Thymus (tissue), 11 donors: ENCODE results near the gene CLTCL1. TPM values are rescaled to one million over a fixed set of nuclear protein-coding genes. Genes with fewer than 3 reads are reported as not detected.
A peak's percentile ranks its signal among the peaks of the same experiment; 100 is the strongest.

Experiments
- DNase-seq, 9 donors: peaks; one replicate each; pipeline ENCODE4 v3.0.0-alpha.2; 2013; ENCODE audit warnings: low spot score in 9 of 9, low read depth in 6 of 9, missing footprints in 1 of 9
- H3K27ac ChIP-seq, 2 donors: one replicate each; pipeline ENCODE4 v1.5.1; 2013; ENCODE audit warnings: control low read depth in 1 of 2, low read depth in 1 of 2, low read length in 1 of 2, mild to moderate bottlenecking in 1 of 2, moderate library complexity in 1 of 2
- H3K27me3 ChIP-seq, 2 donors: one replicate each; pipeline ENCODE4 v1.5.1; 2013; ENCODE audit warnings: low read length in 1 of 2; ENCODE audit not compliant: control insufficient read depth in 2 of 2, insufficient read depth in 1 of 2
- H3K36me3 ChIP-seq, 2 donors: one replicate each; pipeline ENCODE4 v1.5.1; 2013; ENCODE audit warnings: low read length in 1 of 2, mild to moderate bottlenecking in 1 of 2, moderate library complexity in 1 of 2; ENCODE audit not compliant: control insufficient read depth in 2 of 2, insufficient read depth in 2 of 2
- H3K4me1 ChIP-seq, 2 donors: one replicate each; pipeline ENCODE4 v1.5.1; 2013; ENCODE audit warnings: low read length in 2 of 2; ENCODE audit not compliant: control insufficient read depth in 2 of 2, insufficient read depth in 2 of 2
- H3K4me3 ChIP-seq, 2 donors: one replicate each; pipeline ENCODE4 v1.5.1; 2013; ENCODE audit warnings: low read length in 2 of 2, control low read depth in 1 of 2, mild to moderate bottlenecking in 1 of 2
- H3K9me3 ChIP-seq, 2 donors: one replicate each; pipeline ENCODE4 v1.5.1; 2013; ENCODE audit warnings: low read length in 1 of 2, mild to moderate bottlenecking in 1 of 2; ENCODE audit not compliant: control insufficient read depth in 2 of 2, insufficient read depth in 1 of 2
- WGBS: extraction: QIAGEN DNeasy Blood & Tissue Kit; methylation state at CpG from one replicate; pipeline ENCODE4 v1.1.7; 2013; 5-methylcytosine and 5-hydroxymethylcytosine counted together
- polyA plus RNA-seq: library from polyadenylated mRNA; stranded (reverse); fragments of 200-250 nt; gene quantifications from one replicate; pipeline ENCODE4 v1.2.3, GENCODE V29; 2013
- total RNA-seq: library from RNA; stranded (reverse); fragments of 120-200 nt; gene quantifications from one replicate; pipeline ENCODE4 v1.2.4, GENCODE V29; 2013
- donor health status: healthy.

The CLTCL1 gene
- total and polyA plus RNA-seq, 2 donors: 9.5 to 30.4 TPM

DNA sequence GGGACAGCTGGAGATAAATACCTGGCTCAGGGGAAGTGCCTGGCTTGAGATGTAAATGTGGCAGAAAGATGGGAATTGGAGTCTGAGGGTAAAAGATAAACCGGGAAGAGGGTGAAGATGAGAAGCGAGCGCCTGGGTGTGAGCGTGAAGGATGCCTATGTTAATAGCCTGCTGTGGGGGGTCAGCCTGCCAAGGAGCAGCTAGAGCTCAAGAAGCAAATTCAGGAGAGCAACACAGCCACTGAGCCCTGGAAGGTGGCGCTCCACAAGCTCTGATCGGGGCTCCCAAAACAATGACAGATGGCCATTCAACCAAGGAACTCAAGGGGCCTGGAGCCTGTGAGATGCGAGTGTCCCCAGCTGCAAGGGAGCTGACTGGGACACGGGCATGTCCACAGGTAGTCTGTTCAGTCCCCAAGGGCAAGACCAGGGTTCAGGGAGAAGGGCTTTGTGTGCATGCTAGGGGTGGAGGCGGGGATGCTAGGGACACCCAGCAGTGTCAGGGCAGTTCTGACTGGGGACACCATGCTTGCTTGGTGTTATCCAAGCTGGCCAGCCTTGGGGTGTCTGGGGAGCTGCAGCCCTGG lies 144.2 kb downstream of the CLTCL1 start:
- Histone ChIP-seq H3K4me3 (no peak overlapping the region), H3K27ac (no peak overlapping the region), H3K4me1 (peaks cover 10 to 18% of the 10 kb centered on the region in 2 donors), H3K36me3 (peaks cover 2 to 3% of the 10 kb centered on the region in 2 donors), H3K27me3 (peaks cover 57 to 59% of the 10 kb centered on the region in 2 donors), H3K9me3 (peaks cover 5 to 15% of the 10 kb centered on the region in 2 donors)
- DNase-seq: no peak
- 45% methylated on average over 9 of the region's 9 CpGs for WGBS

DNA sequence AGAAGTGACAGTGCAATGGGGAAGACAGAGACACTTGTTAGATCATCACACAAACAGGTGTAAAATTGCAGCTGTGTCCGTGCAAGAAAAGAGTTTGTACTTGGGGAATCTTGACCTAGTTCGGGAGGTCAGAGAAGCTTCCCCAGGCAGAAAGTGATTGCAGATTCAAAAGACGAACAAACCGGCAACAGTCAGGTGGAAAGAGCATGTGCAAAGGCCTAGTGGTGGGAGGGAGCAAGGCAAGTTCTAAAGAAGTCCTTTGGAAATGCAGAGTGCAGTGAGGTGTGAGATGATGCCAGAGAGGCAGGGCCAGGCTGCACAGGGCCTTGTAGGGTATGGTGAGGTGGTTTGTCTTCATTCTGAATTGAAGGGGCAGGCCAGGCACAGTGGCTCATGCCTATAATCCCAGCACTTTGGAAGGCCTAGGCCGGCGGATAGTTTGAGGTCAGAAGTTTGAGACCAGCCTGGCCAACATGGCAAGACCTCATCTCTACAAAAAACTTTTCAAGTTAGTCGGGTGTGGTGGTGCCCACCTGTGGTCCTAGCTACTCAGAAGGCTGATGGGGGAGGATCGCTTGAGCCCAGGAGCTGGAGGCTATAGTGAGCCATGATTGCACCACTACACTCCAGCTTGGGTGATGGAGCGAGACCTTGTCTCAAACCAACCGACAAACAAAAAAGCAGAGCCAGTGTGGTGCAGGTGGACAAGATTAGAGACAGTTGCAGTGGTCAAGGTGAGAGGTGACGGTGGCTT lies 145.1 kb downstream of the CLTCL1 start:
- H3K9me3 ChIP-seq: peaks cover 2 to 12% of the 10 kb centered on the region in 2 donors
- peaks cover 11% of the 10 kb centered on the region in 2 donors for H3K36me3 ChIP-seq
- DNase-seq: no peak
- H3K27ac ChIP-seq: no peak overlapping the region
- peaks cover 48 to 51% of the 10 kb centered on the region in 2 donors for H3K27me3 ChIP-seq
- H3K4me3 ChIP-seq: no peak overlapping the region
- WGBS: 94% methylated on average over 11 of the region's 11 CpGs
- H3K4me1 ChIP-seq: peaks cover 10 to 18% of the 10 kb centered on the region in 2 donors

DNA sequence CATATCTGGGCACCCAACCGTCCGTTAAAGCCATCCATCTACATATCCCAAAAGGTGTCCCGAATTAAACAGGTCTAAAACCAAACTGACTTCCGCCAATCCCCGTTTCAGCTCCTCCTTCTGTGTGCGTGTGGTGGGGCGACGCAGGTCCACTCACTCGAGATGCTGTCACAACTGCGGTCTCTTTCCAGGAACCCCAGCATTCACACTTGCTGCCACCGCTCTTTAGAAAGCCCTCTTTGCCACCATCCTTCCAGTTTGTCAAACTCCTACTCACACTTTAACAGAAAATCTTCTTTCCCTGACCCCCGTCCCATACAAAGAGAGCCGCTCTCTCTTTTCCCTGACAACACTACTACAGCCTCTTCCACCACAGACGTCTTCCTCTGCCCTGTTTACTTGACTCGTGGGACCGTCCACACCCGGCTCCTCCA lies 147.5 kb downstream of the CLTCL1 start:
- H3K4me3 ChIP-seq: peak overlapping the region; percentile 74 to 96
- DNase-seq: peak in 1 of 9 donors; percentile 25
- H3K27me3 ChIP-seq: peaks cover 27 to 31% of the 10 kb centered on the region in 2 donors
- H3K27ac ChIP-seq: peak overlapping the region; percentile 66 to 81
- WGBS: 4% methylated on average over 17 of the region's 17 CpGs
- H3K9me3 ChIP-seq: peaks cover 0 to 5% of the 10 kb centered on the region in 2 donors
- H3K4me1 ChIP-seq: peaks cover 10% of the 10 kb centered on the region in 2 donors
- peaks cover 35% of the 10 kb centered on the region in 2 donors for H3K36me3 ChIP-seq

DNA sequence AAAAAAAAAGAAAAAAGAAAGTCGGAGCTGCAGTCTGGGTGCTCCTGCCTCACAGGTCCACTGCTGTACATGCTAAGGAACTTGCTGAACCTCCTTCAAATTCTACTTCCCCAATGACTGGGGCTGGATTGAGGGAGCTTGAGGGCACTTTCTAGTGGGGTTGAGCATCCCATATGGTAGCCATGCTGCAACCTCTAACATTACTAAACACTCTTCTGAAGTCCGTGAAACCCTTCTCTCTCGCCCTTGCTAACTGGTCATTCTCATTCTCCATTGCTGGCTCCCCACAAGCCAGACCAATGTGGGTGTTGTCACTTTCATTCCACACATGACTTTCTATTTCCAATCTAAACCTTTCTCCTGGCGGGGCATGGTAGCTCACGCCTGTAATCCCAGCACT lies 148.3 kb downstream of the CLTCL1 start:
- Histone ChIP-seq H3K27me3 (peaks cover 19 to 24% of the 10 kb centered on the region in 2 donors), H3K27ac (no peak overlapping the region), H3K4me1 (peaks cover 10% of the 10 kb centered on the region in 2 donors), H3K4me3 (no peak overlapping the region), H3K9me3 (no peaks in the 10 kb centered on the region), H3K36me3 (peaks cover 43% of the 10 kb centered on the region in 2 donors)
- DNase-seq: no peak
- WGBS: 97% methylated on average over 5 of the region's 5 CpGs

GRCh38 chr22:19142394-19142793 lies 149.1 kb downstream of the CLTCL1 start:
- H3K4me1 ChIP-seq: peaks cover 10% of the 10 kb centered on the region in 2 donors
- DNase-seq: no peak
- no peak overlapping the region for H3K4me3 ChIP-seq
- H3K9me3 ChIP-seq: no peaks in the 10 kb centered on the region
- peaks cover 11 to 15% of the 10 kb centered on the region in 2 donors for H3K27me3 ChIP-seq
- 98% methylated on average over 9 of the region's 9 CpGs for WGBS
- H3K36me3 ChIP-seq: peaks cover 51% of the 10 kb centered on the region in 2 donors
- H3K27ac ChIP-seq: no peak overlapping the region

DNA sequence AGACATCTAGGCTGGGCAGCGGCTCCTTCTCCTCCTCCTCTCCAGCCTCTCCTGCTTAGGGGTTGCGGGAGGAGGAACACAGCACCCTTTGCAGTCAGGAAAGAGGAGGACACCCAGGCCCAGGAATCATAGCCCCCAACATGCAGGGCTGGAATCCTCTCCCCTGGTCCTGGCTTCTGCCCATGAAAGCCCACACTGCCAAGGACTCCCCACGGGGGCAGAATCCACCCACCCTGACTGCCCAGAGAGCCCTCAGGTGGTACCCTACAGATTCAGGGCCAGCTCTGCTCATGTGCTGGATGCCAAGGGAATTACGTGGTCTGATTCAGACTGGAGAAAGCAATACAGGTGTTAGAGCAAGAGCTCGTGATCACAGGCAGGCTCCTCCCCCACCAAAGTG lies 151.5 kb downstream of the CLTCL1 start:
- Histone ChIP-seq H3K27ac (no peak overlapping the region), H3K9me3 (no peaks in the 10 kb centered on the region), H3K36me3 (peaks cover 62 to 73% of the 10 kb centered on the region in 2 donors), H3K4me3 (no peak overlapping the region), H3K27me3 (no peaks in the 10 kb centered on the region), H3K4me1 (peaks cover 10% of the 10 kb centered on the region in 2 donors)
- WGBS: 96% methylated on average over 5 of the region's 5 CpGs
- DNase-seq: no peak

DNA sequence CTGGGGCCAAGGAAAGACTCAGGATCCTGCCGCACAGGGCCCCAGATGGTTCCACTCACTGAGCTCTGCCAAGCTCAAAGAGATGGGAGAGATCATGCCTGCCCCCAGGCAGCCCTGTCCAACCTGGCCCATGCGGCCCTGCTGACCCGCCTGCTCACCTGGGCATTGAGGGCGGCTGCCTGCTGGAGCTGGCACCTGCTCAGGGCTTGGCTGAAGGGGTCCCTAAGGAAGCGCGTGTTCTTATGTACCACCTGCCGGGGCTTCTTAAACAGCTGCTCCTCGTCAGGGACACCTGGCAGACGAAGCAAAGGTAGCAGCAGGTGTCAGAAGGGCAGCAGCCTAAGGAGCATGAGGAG lies 152.5 kb downstream of the CLTCL1 start:
- 97% methylated on average over 9 of the region's 9 CpGs for WGBS
- no peaks in the 10 kb centered on the region for H3K27me3 ChIP-seq
- H3K9me3 ChIP-seq: no peaks in the 10 kb centered on the region
- no peak overlapping the region for H3K4me3 ChIP-seq
- H3K4me1 ChIP-seq: peaks cover 9% of the 10 kb centered on the region in 2 donors
- peaks cover 72 to 83% of the 10 kb centered on the region in 2 donors for H3K36me3 ChIP-seq
- H3K27ac ChIP-seq: peak overlapping the region in 1 of 2 donors; percentile 8
- no peak for DNase-seq

- Histone ChIP-seq H3K9me3 (no peaks in the 10 kb centered on the region), H3K27ac (peak overlapping the region in 1 of 2 donors; percentile 8), H3K4me1 (peaks cover 3 to 4% of the 10 kb centered on the region in 2 donors), H3K4me3 (no peak overlapping the region), H3K27me3 (no peaks in the 10 kb centered on the region), H3K36me3 (peaks cover 78 to 89% of the 10 kb centered on the region in 2 donors)
- 98% methylated on average over 15 of the region's 15 CpGs for WGBS
- DNase-seq: no peak
Observed at GRCh38 chr22:19138217-19139000, 153.1 kb downstream of the CLTCL1 start.
